Esophagus squamous epithelium (tissue), 5 donors: Measurements from ENCODE around the gene PGS1. TPM values are rescaled to one million over a fixed set of nuclear protein-coding genes. Genes with fewer than 3 reads are reported as not detected.

Experiments
- DNase-seq: peaks from one replicate; lab custom pipeline; 2025; lab: John Stamatoyannopoulos, UW
- H3K27ac ChIP-seq, 4 donors: fragments of 200-600 bp; sonication (generic); one replicate each; pipeline ENCODE4 v1.5.1; 2016 to 2019; ENCODE audit warnings: mild to moderate bottlenecking in 1 of 4
- H3K27me3 ChIP-seq, 4 donors: fragments of 200-600 bp; sonication (generic); 1 replicate in 3 of 4; 2 replicates in 1 of 4; pipeline versions ENCODE4 v1.5.1 to v1.6.0; 2017 to 2021; ENCODE audit warnings: antibody characterized with exemption in 1 of 4
- H3K36me3 ChIP-seq, 3 donors: fragments of 200-600 bp; sonication (generic); one replicate each; pipeline ENCODE4 v1.5.1; 2016 to 2019
- H3K4me1 ChIP-seq, 3 donors: fragments of 200-600 bp; sonication (generic); one replicate each; pipeline ENCODE4 v1.5.1; 2017 to 2019
- H3K4me3 ChIP-seq, 4 donors: fragments of 200-600 bp; sonication (generic); 1 replicate in 3 of 4; 2 replicates in 1 of 4; pipeline ENCODE4 v1.5.1; 2016 to 2019; ENCODE audit warnings: mild to moderate bottlenecking in 2 of 4, moderate library complexity in 1 of 4
- H3K9me3 ChIP-seq, 3 donors: fragments of 200-600 bp; sonication (generic); one replicate each; pipeline ENCODE4 v1.5.1; 2016 to 2019
- CTCF ChIP-seq, 6 experiments: fragments of 450-650 bp in 4 of 6; fragments of 200-600 bp in 2 of 6; sonication (generic) in 2 of 6; IDR thresholded peaks; one replicate each; pipeline ENCODE4 v1.5.1; 2016 to 2019; ENCODE audit warnings: antibody characterized with exemption in 6 of 6, mild to moderate bottlenecking in 4 of 6, moderate library complexity in 4 of 6
- POLR2A ChIP-seq, 4 donors: fragments of 450-650 bp; IDR thresholded peaks; one replicate each; pipeline ENCODE4 v1.6.1; 2017; ENCODE audit warnings: antibody characterized with exemption in 4 of 4, mild to moderate bottlenecking in 4 of 4, moderate library complexity in 3 of 4
- WGBS, 2 donors: methylation state at CpG; one replicate each; pipeline ENCODE4 v1.1.5; 2018; 5-methylcytosine and 5-hydroxymethylcytosine counted together
- intact Hi-C: fragments of 100-400 bp; cut with DNase I; formaldehyde crosslinking; loops from one replicate; pipeline ENCODE4 v1.15.0; 2022
- total RNA-seq, 4 donors: library from RNA; depleted of rRNA; stranded (reverse); fragments of >200 nt; gene quantifications; one replicate each; pipeline ENCODE4 v1.1.0, GENCODE V29; 2016
- donor health status: DM: yes; HTN: yes; CAD: no.

The PGS1 gene
- total RNA-seq, 4 donors from 2014 or later: 18.6 to 32.4 (median 23.0) TPM

GRCh38 chr17:78379131-78379491 is 662 bp downstream of the PGS1 start:
- no peak for DNase-seq
- WGBS, 2 donors: 0% methylated on average over 1 to 5 of the region's 7 CpGs
- H3K36me3 ChIP-seq: no peaks in the 10 kb centered on the region
- no peak for TF ChIP-seq CTCF (IDR thresholded peaks at IDR 0.05)
- no peak for TF ChIP-seq POLR2A (IDR thresholded peaks at IDR 0.05)
- H3K27ac ChIP-seq: peak overlapping the region; percentile 88 to 96 (median 92)
- H3K27me3 ChIP-seq: no peaks in the 10 kb centered on the region
- no peaks in the 10 kb centered on the region for H3K9me3 ChIP-seq
- intact Hi-C loops: no loop called here
- H3K4me3 ChIP-seq: peak overlapping the region; percentile 72 to 100 (median 85)
- H3K4me1 ChIP-seq: peaks cover 60 to 93% (median 67%) of the 10 kb centered on the region in 3 donors

DNA sequence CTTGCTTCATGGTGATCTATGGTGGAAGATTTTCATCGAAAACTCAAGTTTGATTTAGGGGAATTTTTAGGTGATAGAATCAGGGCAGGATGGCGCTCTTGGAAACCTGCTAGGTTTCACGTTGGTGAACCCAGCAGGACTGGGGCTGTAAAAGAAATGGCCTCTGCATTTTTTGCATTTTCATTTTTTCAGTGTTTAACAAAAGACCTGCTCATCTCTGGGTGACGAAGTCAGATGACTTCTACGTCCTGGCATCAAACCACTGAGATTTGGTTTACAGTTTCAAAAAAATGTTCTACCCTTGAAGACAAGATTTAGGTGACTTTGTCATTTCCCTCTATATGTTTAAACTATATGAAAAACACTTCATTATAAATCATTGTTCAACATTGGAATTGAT is 1.9 kb downstream of the PGS1 start:
- 76 to 78% methylated on average over 5 of the region's 5 CpGs for WGBS, 2 donors
- H3K36me3 ChIP-seq: no peaks in the 10 kb centered on the region
- no peak for DNase-seq
- peaks cover 59 to 93% (median 66%) of the 10 kb centered on the region in 3 donors for H3K4me1 ChIP-seq
- no peaks in the 10 kb centered on the region for H3K27me3 ChIP-seq
- H3K4me3 ChIP-seq: no peak overlapping the region
- intact Hi-C loops: no loop called here
- TF ChIP-seq POLR2A (IDR thresholded peaks at IDR 0.05) (no peak), CTCF (IDR thresholded peaks at IDR 0.05) (no peak)
- H3K9me3 ChIP-seq: no peaks in the 10 kb centered on the region
- peak overlapping the region in 1 of 4 donors; percentile 96 for H3K27ac ChIP-seq

DNA sequence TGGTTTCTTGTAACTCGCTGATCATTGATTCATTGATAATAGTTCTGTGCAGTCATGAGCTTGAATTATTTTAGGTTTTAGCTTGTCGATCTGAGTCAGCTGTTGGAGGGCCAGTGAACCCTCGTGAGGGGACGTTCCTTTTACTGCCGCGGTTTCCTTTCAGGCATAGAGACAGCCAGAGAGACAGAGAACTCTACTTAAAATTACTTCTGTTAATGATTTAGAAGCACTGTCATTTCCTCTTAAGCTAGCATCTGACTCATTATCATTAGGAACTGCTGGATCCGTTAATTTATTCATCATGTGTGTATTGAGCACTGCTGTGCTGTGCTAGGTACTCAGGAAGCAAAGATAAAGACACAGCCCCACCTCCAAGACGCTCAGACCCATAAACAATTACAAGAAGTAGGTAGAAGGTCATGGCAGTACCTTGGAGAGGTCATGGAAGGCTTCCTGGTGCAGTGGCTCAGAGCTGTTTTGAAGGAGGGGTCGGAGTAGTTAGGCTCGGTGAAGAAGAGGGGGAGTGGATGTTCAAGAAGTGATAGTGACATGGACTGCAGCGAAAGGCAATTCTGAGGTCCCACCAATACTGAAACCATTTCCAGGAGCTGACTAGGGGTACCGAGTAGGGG is 3.3 kb downstream of the PGS1 start:
- no peak for TF ChIP-seq CTCF (IDR thresholded peaks at IDR 0.05)
- peak in 1 of 4 donors; percentile 40 for TF ChIP-seq POLR2A (IDR thresholded peaks at IDR 0.05)
- H3K27ac ChIP-seq: peak overlapping the region; percentile 10 to 96 (median 52)
- H3K27me3 ChIP-seq: no peaks in the 10 kb centered on the region
- peak overlapping the region in 1 of 4 donors; percentile 8 for H3K4me3 ChIP-seq
- DNase-seq: no peak
- H3K9me3 ChIP-seq: no peaks in the 10 kb centered on the region
- intact Hi-C loops: no loop called here
- H3K36me3 ChIP-seq: no peaks in the 10 kb centered on the region
- peaks cover 61 to 93% (median 67%) of the 10 kb centered on the region in 3 donors for H3K4me1 ChIP-seq
- 33 to 36% methylated on average over 11 to 12 of the region's 12 CpGs for WGBS, 2 donors

GRCh38 chr17:78383725-78384471 is 5.4 kb downstream of the PGS1 start:
- Histone ChIP-seq H3K27me3 (no peaks in the 10 kb centered on the region), H3K4me3 (peak overlapping the region in 1 of 4 donors; percentile 25), H3K4me1 (peaks cover 55 to 97% (median 81%) of the 10 kb centered on the region in 3 donors), H3K9me3 (no peaks in the 10 kb centered on the region), H3K27ac (peak overlapping the region; percentile 64 to 96 (median 85)), H3K36me3 (no peaks in the 10 kb centered on the region)
- intact Hi-C loops: no loop called here
- TF ChIP-seq CTCF (IDR thresholded peaks at IDR 0.05) (no peak), POLR2A (IDR thresholded peaks at IDR 0.05) (peak in 1 of 4 donors; percentile 49)
- WGBS, 2 donors: 7 to 9% methylated on average over 15 of the region's 15 CpGs
- peak; percentile 65 for DNase-seq
